Measurements from ENCODE around the gene CFAP99.

The CFAP99 gene

GRCh38 chr4:2396781-2397368 lies 21.9 kb upstream of the CFAP99 start:
- no peak for DNase-seq (ENCODE audit: low spot score)
- in situ Hi-C loops (cut with MboI; ENCODE audit: low pct_unique_long_range_greater_than_20kb, low sequenced_read_pairs, unreplicated experiment) = no loop called here
- TF ChIP-seq CTCF (IDR thresholded peaks at IDR 0.05; ENCODE audit: extremely low read depth, insufficient read depth, missing control alignments) = no peak

GRCh38 chr4:2397596-2398379 lies 21.0 kb upstream of the CFAP99 start:
- in situ Hi-C loops (cut with MboI; ENCODE audit: low pct_unique_long_range_greater_than_20kb, low sequenced_read_pairs, unreplicated experiment) = no loop called here
- TF ChIP-seq CTCF (IDR thresholded peaks at IDR 0.05; ENCODE audit: extremely low read depth, insufficient read depth, missing control alignments) = no peak
- DNase-seq (ENCODE audit: low spot score) = no peak

GRCh38 chr4:2399216-2399615 lies 19.5 kb upstream of the CFAP99 start:
- no peak for DNase-seq (ENCODE audit: low spot score)
- in situ Hi-C loops (cut with MboI; ENCODE audit: low pct_unique_long_range_greater_than_20kb, low sequenced_read_pairs, unreplicated experiment) = no loop called here
- TF ChIP-seq CTCF (IDR thresholded peaks at IDR 0.05; ENCODE audit: extremely low read depth, insufficient read depth, missing control alignments) = no peak

- no peak for DNase-seq (ENCODE audit: low spot score)
- in situ Hi-C loops (cut with MboI; ENCODE audit: low pct_unique_long_range_greater_than_20kb, low sequenced_read_pairs, unreplicated experiment) = no loop called here
- TF ChIP-seq CTCF (IDR thresholded peaks at IDR 0.05; ENCODE audit: extremely low read depth, insufficient read depth, missing control alignments) = no peak
Measured at GRCh38 chr4:2399631-2400190, 19.0 kb upstream of the CFAP99 start.

- DNase-seq (ENCODE audit: low spot score) = no peak
- in situ Hi-C loops (cut with MboI; ENCODE audit: low pct_unique_long_range_greater_than_20kb, low sequenced_read_pairs, unreplicated experiment) = no loop called here
- no peak for TF ChIP-seq CTCF (IDR thresholded peaks at IDR 0.05; ENCODE audit: extremely low read depth, insufficient read depth, missing control alignments)
Measured at GRCh38 chr4:2400841-2401609, 17.7 kb upstream of the CFAP99 start.

- no peak for DNase-seq (ENCODE audit: low spot score)
- no peak for TF ChIP-seq CTCF (IDR thresholded peaks at IDR 0.05; ENCODE audit: extremely low read depth, insufficient read depth, missing control alignments)
- in situ Hi-C loops (cut with MboI; ENCODE audit: low pct_unique_long_range_greater_than_20kb, low sequenced_read_pairs, unreplicated experiment) = no loop called here
Measured at GRCh38 chr4:2401610-2401983, 17.2 kb upstream of the CFAP99 start.
